Measurements from ENCODE around the gene MOB1A. TPM values are rescaled to one million over a fixed set of nuclear protein-coding genes. Genes with fewer than 3 reads are reported as not detected.
A peak's percentile ranks its signal among the peaks of the same experiment; 100 is the strongest.

Gene MOB1A
- total and polyA plus RNA-seq, 10 of the 15 experiments (the other 5 are each of a cell fraction or from before 2014, with no cell fraction given): 41.2 to 232 (median 172) TPM

DNA sequence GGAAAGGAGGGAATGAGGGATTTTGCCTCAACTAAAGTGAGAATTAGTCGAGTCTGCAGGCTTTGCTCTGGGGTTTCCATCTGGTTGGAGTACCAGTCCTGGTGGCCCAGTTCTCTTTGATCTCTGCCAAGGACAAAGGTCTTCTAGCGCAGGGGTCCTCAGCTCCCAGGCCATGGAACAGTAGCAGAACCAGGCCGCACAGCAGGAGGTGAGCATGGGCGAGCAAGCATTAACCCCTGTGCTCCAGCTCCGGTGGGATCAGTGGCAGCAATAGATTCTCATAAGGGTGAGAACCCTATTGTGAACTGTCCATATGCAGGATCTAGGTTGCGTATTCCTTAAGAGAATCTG, 43.6 kb upstream of the MOB1A start (continued):
- no peak for TF ChIP-seq PRDM15 (CRISPR knock-in tag; IDR thresholded peaks at IDR 0.05)
- TF ChIP-seq, protein P1, sequence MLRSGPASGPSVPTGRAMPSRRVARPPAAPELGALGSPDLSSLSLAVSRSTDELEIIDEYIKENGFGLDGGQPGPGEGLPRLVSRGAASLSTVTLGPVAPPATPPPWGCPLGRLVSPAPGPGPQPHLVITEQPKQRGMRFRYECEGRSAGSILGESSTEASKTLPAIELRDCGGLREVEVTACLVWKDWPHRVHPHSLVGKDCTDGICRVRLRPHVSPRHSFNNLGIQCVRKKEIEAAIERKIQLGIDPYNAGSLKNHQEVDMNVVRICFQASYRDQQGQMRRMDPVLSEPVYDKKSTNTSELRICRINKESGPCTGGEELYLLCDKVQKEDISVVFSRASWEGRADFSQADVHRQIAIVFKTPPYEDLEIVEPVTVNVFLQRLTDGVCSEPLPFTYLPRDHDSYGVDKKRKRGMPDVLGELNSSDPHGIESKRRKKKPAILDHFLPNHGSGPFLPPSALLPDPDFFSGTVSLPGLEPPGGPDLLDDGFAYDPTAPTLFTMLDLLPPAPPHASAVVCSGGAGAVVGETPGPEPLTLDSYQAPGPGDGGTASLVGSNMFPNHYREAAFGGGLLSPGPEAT (IDR thresholded peaks at IDR 0.05; ENCODE audit: low read depth): no peak

DNA sequence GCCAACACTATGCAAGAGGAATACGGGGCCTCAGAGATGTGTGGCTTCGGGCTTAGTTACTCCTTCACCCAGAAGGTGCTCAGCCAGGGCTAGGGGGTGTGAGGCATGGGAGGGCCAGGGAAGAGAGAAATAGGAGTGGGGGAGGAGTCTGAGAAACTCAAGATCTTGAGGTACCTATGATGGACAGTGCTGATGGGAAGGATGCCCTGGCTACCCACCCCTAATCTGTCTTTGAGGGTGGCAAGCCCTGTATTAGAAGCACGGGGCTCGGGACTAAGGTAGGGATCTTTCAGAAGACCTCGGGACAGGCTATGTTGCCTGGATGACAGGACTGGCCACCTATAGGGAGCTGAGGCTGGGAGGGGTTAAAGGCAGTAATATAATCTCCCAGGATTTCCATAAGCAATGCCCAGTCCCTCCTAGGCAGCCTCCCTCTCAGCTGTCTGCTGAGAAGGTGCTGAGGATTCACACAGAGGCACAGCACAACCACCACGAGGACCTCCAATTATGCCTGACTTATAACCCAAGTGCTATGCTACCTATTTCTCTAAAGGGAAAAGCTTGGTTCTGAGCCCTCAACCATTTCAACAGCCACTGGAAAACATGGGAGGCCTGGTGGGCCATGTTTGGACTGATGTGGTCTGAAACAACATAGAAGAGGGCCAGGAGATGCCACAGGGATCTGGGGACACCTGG, 43.1 kb upstream of the MOB1A start:
- CTCF ChIA-PET: interaction anchor here (0.7 to 0.8 kb wide), 2 partner anchors 11 to 28 kb away, joined by 3 read pairs; no protein-coding TSS in a partner anchor
- RAD21 ChIA-PET (ENCODE audit: unreplicated experiment): no interaction called here
- no peaks in the 10 kb centered on the region for H4K20me1 ChIP-seq (ENCODE audit: control insufficient read depth, insufficient read depth)
- SMC1A ChIA-PET (ENCODE audit: uncharacterized antibody, unreplicated experiment): no interaction called here
- H3K27ac ChIP-seq (ENCODE audit: control insufficient read depth, insufficient read depth): no peak overlapping the region
- H3K9ac ChIP-seq (ENCODE audit: control insufficient read depth, insufficient read depth, low read length): no peak overlapping the region
- no peaks in the 10 kb centered on the region for H3K4me1 ChIP-seq (ENCODE audit: control insufficient read depth, insufficient read depth, low read length)
- POLR2A ChIA-PET: no interaction called here
- intact Hi-C loops (cut with micrococcal nuclease; ENCODE audit: unreplicated experiment) (no loop called here), in situ Hi-C loops (cut with MboI) (no loop called here)
- FAIRE-seq: no peak
- no peaks in the 10 kb centered on the region for H3K79me2 ChIP-seq (ENCODE audit: control insufficient read depth, insufficient read depth, low read length)
- no peak for DNase-seq (ENCODE audit: low read depth, low spot score)
- H3K4me2 ChIP-seq (ENCODE audit: control insufficient read depth, insufficient read depth): no peak overlapping the region
- no peak overlapping the region for H2AFZ ChIP-seq (ENCODE audit: control insufficient read depth, low read depth, low read length)
- BruUV-seq (replicated peaks): TSS peak; percentile 20
- no peaks in the 10 kb centered on the region for H3K9me3 ChIP-seq (replicated peaks; ENCODE audit: control insufficient read depth, insufficient read depth, low read length)
- 78% methylated on average over 6 of the region's 6 CpGs for WGBS (ENCODE audit: insufficient coverage, insufficient replicate concordance, low lambda C conversion rate, missing lambda C conversion rate)
- no peak overlapping the region for H3K4me3 ChIP-seq
- H3K36me3 ChIP-seq (ENCODE audit: control insufficient read depth in 2 of 2, insufficient read depth in 2 of 2, low read length in 1 of 2): peaks cover 2 to 17% of the 10 kb centered on the region in 2 experiments; a peak in 3 of 4 replicates
- peak; percentile 26; the same call in 2 of the 3 replicates for ATAC-seq
- no peaks in the 10 kb centered on the region for H3K27me3 ChIP-seq (replicated peaks in 1 of 2; ENCODE audit: control insufficient read depth in 2 of 2, insufficient read depth in 2 of 2, low read length in 1 of 2)
- TF ChIP-seq POLR2A (IDR thresholded peaks at IDR 0.05; ENCODE audit: low read depth, low read length) (0 out of 2 replicates have a peak, but pooled peaks have one; percentile 10), PML (IDR thresholded peaks at IDR 0.05; ENCODE audit: low read length) (no peak; the same call in 1 of the 2 replicates), ZNF24 (IDR thresholded peaks at IDR 0.05) (no peak), POLR2AphosphoS5 (IDR thresholded peaks at IDR 0.05; ENCODE audit: low read length) (peak; percentile 51; the same call in 1 of the 2 replicates)

Data from GM12878 (cell line).